Ascending aorta (tissue), 2 donors: Measurements from ENCODE around the gene SUCLA2. TPM values are rescaled to one million over a fixed set of nuclear protein-coding genes. Genes with fewer than 3 reads are reported as not detected.

Source experiments
- DNase-seq, 2 donors: peaks; one replicate each; pipeline ENCODE4 v3.0.0-alpha.2; 2019; ENCODE audit warnings: low spot score in 2 of 2
- H3K27ac ChIP-seq, 2 donors: fragments of 200-600 bp; sonication (generic); one replicate each; pipeline ENCODE4 v1.5.1; 2016 to 2017; ENCODE audit warnings: mild to moderate bottlenecking in 1 of 2
- H3K27me3 ChIP-seq: fragments of 200-600 bp; sonication (generic); one replicate; pipeline ENCODE4 v1.5.1; 2017
- H3K36me3 ChIP-seq, 2 donors: fragments of 200-600 bp; sonication (generic); one replicate each; pipeline ENCODE4 v1.5.1; 2016
- H3K4me1 ChIP-seq, 2 donors: fragments of 200-600 bp; sonication (generic); one replicate each; pipeline ENCODE4 v1.5.1; 2016 to 2017; ENCODE audit warnings: mild to moderate bottlenecking in 1 of 2
- H3K4me3 ChIP-seq, 2 donors: fragments of 200-600 bp; sonication (generic); one replicate each; pipeline ENCODE4 v1.5.1; 2016 to 2017; ENCODE audit warnings: mild to moderate bottlenecking in 1 of 2
- H3K9me3 ChIP-seq, 2 donors: fragments of 200-600 bp; sonication (generic); one replicate each; pipeline ENCODE4 v1.5.1; 2016
- intact Hi-C: fragments of 100-400 bp; cut with DNase I; formaldehyde crosslinking; loops from one replicate; pipeline ENCODE4 v1.15.1; 2023
- total RNA-seq: library from RNA; depleted of rRNA; stranded (reverse); fragments of >200 nt; gene quantifications from one replicate; pipeline ENCODE4 v1.1.0, GENCODE V29; 2016
- TF ChIP-seq, protein P1 (sequence below), 3 experiments: fragments of 200-600 bp in 2 of 3; fragments of 450-650 bp in 1 of 3; sonication (generic) in 2 of 3; IDR thresholded peaks; one replicate each; pipeline ENCODE4 v1.5.1; 2016 to 2019; ENCODE audit warnings: antibody characterized with exemption in 3 of 3, mild to moderate bottlenecking in 1 of 3, moderate library complexity in 1 of 3

SUCLA2 gene
- total RNA-seq, 1 donor from 2014 or later, result 33.0 TPM

DNA sequence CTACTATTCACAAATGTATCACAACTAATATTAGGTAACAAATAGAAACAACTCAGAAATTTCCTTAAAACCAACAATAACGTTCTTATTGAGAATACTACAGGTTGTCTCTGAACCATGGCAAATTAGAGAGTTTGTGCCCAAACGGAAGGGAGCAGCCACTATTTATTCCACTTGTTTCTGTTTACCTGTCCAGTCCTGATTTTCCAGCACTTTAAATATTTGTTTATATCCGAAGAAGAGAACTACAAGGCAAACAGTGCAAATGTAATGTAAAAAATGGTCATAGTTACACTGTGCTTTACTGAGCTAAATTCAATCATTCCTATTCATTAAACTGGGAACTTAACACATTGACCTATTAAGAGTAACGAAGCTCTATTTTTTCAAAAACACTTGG is 9.2 kb downstream of the SUCLA2 start:
- intact Hi-C loops, result no loop called here
- no peak for DNase-seq
- H3K36me3 ChIP-seq, result peaks cover 12 to 35% of the 10 kb centered on the region in 2 donors

DNA sequence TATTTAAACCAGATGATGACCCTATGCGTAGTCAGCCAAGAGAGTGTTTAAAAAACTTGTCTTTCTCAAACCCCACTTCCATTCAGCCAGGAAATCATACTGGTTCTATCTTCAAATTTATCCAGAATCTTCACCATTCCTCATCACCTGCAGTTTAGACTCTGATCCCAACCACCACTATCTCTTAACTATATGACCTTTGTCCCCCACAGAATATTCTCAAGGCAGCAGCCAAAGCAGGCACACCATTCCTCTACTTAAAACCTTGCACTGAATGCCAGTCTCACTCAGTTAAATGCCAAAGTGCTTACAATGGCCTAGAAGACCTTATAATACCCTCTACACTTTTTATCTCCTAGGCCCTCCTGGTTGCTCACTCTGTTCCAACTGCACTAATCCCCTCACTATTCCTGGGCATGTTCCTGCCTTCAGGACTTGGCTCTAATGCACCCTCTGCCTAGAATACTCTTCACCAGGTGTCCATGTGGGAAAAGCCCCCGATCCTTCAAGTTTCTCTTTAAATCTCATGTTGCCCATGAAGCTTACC is 10.1 kb downstream of the SUCLA2 start:
- Histone ChIP-seq H3K27me3 (no peaks in the 10 kb centered on the region), H3K36me3 (peaks cover 17 to 43% of the 10 kb centered on the region in 2 donors), H3K9me3 (no peaks in the 10 kb centered on the region), H3K27ac (no peak overlapping the region), H3K4me1 (no peaks in the 10 kb centered on the region), H3K4me3 (no peak overlapping the region)
- intact Hi-C loops, result no loop called here
- TF ChIP-seq, protein P1, sequence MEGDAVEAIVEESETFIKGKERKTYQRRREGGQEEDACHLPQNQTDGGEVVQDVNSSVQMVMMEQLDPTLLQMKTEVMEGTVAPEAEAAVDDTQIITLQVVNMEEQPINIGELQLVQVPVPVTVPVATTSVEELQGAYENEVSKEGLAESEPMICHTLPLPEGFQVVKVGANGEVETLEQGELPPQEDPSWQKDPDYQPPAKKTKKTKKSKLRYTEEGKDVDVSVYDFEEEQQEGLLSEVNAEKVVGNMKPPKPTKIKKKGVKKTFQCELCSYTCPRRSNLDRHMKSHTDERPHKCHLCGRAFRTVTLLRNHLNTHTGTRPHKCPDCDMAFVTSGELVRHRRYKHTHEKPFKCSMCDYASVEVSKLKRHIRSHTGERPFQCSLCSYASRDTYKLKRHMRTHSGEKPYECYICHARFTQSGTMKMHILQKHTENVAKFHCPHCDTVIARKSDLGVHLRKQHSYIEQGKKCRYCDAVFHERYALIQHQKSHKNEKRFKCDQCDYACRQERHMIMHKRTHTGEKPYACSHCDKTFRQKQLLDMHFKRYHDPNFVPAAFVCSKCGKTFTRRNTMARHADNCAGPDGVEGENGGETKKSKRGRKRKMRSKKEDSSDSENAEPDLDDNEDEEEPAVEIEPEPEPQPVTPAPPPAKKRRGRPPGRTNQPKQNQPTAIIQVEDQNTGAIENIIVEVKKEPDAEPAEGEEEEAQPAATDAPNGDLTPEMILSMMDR (IDR thresholded peaks at IDR 0.05), result no peak
- DNase-seq, result no peak

More for the DNA sequence above, 9.2 kb downstream of the SUCLA2 start:
- Histone ChIP-seq H3K9me3 (no peaks in the 10 kb centered on the region), H3K27ac (no peak overlapping the region), H3K27me3 (no peaks in the 10 kb centered on the region), H3K4me1 (no peaks in the 10 kb centered on the region), H3K4me3 (no peak overlapping the region)
- TF ChIP-seq, protein P1 (IDR thresholded peaks at IDR 0.05), result no peak

DNA sequence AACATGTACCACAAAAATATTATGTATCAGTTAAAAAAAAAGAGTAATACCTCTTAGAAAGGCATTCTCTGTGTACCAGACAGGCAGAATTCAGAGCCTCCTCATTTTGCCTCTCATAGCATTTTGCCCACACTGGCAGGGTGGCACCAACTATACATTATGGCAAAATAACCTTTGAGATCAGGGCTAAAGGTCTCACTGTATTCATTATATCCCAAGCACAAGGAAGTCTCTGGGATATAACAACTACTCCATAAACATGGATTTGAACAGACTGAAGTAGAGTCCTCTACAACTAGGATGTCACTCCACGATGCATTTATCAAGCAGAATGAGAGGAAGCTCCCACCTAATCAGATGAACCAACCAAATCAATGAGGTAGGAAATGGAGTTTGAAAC is 10.6 kb downstream of the SUCLA2 start:
- Histone ChIP-seq H3K36me3 (peaks cover 21 to 44% of the 10 kb centered on the region in 2 donors), H3K9me3 (no peaks in the 10 kb centered on the region), H3K27me3 (no peaks in the 10 kb centered on the region), H3K4me1 (no peaks in the 10 kb centered on the region), H3K4me3 (no peak overlapping the region), H3K27ac (no peak overlapping the region)
- intact Hi-C loops, result no loop called here
- DNase-seq, result no peak
- TF ChIP-seq, protein P1 (IDR thresholded peaks at IDR 0.05), result no peak

- Histone ChIP-seq H3K9me3 (peaks cover 0 to 3% of the 10 kb centered on the region in 2 donors), H3K36me3 (peaks cover 12 to 29% of the 10 kb centered on the region in 2 donors), H3K4me1 (no peaks in the 10 kb centered on the region), H3K27ac (no peak overlapping the region), H3K4me3 (no peak overlapping the region), H3K27me3 (no peaks in the 10 kb centered on the region)
- TF ChIP-seq, protein P1 (IDR thresholded peaks at IDR 0.05), result no peak
- intact Hi-C loops, result no loop called here
- DNase-seq, result no peak
Measured at GRCh38 chr13:47983070-47983469, 18.0 kb downstream of the SUCLA2 start.

DNA sequence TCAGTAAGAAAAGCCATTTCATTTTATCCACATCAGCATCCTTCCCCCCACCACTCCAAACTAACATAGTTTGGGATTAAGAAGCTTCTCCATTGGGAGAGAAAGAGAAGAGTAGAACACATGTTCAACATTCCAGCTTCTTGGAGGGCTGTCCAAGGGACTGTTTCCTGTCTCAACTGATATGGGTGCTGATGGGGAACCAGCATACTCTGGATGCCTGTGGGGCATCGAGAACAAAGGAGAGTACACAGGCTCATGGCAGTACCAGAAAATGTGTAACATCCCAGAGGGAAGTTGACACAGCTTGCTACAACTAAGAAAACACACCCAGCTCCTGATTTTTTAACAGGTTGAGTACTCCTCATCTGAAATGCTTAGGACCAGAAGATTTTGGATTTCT is 24.7 kb downstream of the SUCLA2 start:
- no peak for DNase-seq
- Histone ChIP-seq H3K9me3 (peaks cover 0 to 12% of the 10 kb centered on the region in 2 donors), H3K27ac (no peak overlapping the region), H3K27me3 (no peaks in the 10 kb centered on the region), H3K4me3 (no peak overlapping the region), H3K36me3 (peaks cover 3 to 27% of the 10 kb centered on the region in 2 donors), H3K4me1 (no peaks in the 10 kb centered on the region)
- TF ChIP-seq, protein P1 (IDR thresholded peaks at IDR 0.05), result no peak
- intact Hi-C loops, result no loop called here

GRCh38 chr13:47964863-47965262 is 36.2 kb downstream of the SUCLA2 start:
- H3K4me3 ChIP-seq, result no peak overlapping the region
- TF ChIP-seq, protein P1 (IDR thresholded peaks at IDR 0.05), result no peak
- DNase-seq, result no peak
- peaks cover 31 to 54% of the 10 kb centered on the region in 2 donors for H3K36me3 ChIP-seq
- H3K9me3 ChIP-seq, result no peaks in the 10 kb centered on the region
- intact Hi-C loops, result no loop called here
- H3K27ac ChIP-seq, result no peak overlapping the region
- H3K4me1 ChIP-seq, result no peaks in the 10 kb centered on the region
- H3K27me3 ChIP-seq, result no peaks in the 10 kb centered on the region
